Measurements from ENCODE around the gene FBXL13. TPM values are rescaled to one million over a fixed set of nuclear protein-coding genes. Genes with fewer than 3 reads are reported as not detected.
A peak's percentile ranks its signal among the peaks of the same experiment; 100 is the strongest.
"Not testable (repeated sequence)": the region's sequence is repeated elsewhere in the genome, so short reads cannot be mapped to it uniquely, and the experiment has no call there.

Gene FBXL13
- total RNA-seq, 1 donor from 2014 or later: 4.7 TPM

DNA sequence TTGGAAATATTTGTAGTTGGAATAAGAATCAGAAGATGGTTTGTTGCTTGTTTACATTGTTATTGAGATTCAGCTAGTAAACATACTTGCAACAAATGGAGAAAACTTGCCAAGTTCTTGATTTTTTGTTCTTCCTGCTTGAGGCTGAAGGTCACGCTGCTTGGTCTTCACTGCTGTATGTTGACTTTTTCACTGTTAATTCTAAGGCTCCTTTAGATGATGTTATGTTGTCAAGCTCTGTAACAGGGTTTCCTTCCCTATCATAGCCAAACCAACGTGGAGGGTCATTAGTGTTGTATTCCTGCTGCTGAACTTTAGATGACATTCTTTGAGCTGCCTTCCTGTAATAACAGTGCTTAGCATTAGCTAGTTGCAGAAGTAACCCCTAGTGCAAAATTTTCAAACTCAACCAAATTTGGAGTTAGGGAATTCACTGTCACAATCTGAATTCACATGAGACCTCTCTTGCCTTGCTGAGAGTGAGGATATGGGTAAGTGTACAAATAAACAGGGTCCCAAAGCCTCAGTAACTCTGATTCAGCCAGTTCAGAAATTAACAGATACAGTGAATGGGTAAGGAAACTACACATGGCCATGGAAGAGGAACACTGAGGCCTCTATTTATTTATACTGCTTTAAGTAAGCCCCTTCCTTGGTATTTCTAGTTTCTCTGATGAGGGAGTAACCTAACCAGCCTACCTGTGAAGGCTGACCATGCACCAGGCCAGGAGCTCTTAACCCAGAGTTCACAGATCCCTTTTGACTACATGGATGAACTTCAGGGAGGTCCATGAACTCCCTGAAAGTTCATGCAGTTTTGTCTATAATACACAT lies 261.2 kb downstream of the FBXL13 start:
- no peak overlapping the region for H3K4me3 Mint-ChIP-seq
- no peak overlapping the region for H3K27ac Mint-ChIP-seq
- TF ChIP-seq CTCF (IDR thresholded peaks at IDR 0.05; ENCODE audit: unreplicated experiment): no peak
- H3K9me3 Mint-ChIP-seq: peaks cover 3% of the 10 kb centered on the region
- no peaks in the 10 kb centered on the region for H3K27me3 Mint-ChIP-seq (ENCODE audit: low read depth)
- no peak for DNase-seq (ENCODE audit: low spot score in 2 of 2, unreplicated experiment in 2 of 2)
- H3K4me1 Mint-ChIP-seq: peaks cover 36% of the 10 kb centered on the region
- H3K36me3 Mint-ChIP-seq: peaks cover 13% of the 10 kb centered on the region

- Mint-ChIP-seq H3K27me3 (ENCODE audit: low read depth) (no peaks in the 10 kb centered on the region), H3K27ac (peak overlapping the region; percentile 73), H3K9me3 (peaks cover 9% of the 10 kb centered on the region)
These were observed 262.5 kb downstream of the FBXL13 start for GRCh38 chr7:102811942-102812678.

DNA sequence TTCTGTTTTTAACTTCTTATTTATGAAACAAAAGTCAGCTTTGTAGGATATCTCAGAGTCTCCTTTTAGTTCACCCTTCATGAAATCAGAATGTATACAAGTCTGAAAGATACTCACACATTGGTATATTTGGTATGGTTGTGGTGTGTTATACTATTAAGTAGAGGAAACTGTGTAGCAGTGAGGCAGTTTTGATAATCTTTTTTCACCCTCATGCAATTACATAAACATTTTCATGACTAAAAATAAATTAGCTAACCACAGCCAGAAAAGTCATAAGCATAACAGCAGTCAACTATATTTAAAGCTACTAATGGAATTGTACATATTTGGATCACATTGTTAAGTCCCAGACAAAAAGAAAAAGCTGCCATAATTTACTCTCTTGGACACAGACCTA lies 263.7 kb downstream of the FBXL13 start:
- Mint-ChIP-seq H3K36me3 (peaks cover 17% of the 10 kb centered on the region), H3K27me3 (ENCODE audit: low read depth) (no peaks in the 10 kb centered on the region), H3K27ac (no peak overlapping the region), H3K4me3 (no peak overlapping the region), H3K9me3 (peaks cover 9% of the 10 kb centered on the region), H3K4me1 (peaks cover 27% of the 10 kb centered on the region)
- TF ChIP-seq CTCF (IDR thresholded peaks at IDR 0.05; ENCODE audit: unreplicated experiment): no peak
- no peak for DNase-seq (ENCODE audit: low spot score in 2 of 2, unreplicated experiment in 2 of 2)

More at GRCh38 chr7:102811942-102812678, 262.5 kb downstream of the FBXL13 start:
- Mint-ChIP-seq H3K4me1 (peaks cover 27% of the 10 kb centered on the region), H3K36me3 (peaks cover 17% of the 10 kb centered on the region), H3K4me3 (no peak overlapping the region)
- DNase-seq (ENCODE audit: low spot score in 2 of 2, unreplicated experiment in 2 of 2): no peak
- TF ChIP-seq CTCF (IDR thresholded peaks at IDR 0.05; ENCODE audit: unreplicated experiment): no peak

- TF ChIP-seq CTCF (IDR thresholded peaks at IDR 0.05; ENCODE audit: unreplicated experiment): no peak
- Mint-ChIP-seq H3K9me3 (peaks cover 43% of the 10 kb centered on the region), H3K27me3 (ENCODE audit: low read depth) (no peaks in the 10 kb centered on the region), H3K36me3 (peaks cover 32% of the 10 kb centered on the region), H3K27ac (no peak overlapping the region), H3K4me3 (no peak overlapping the region), H3K4me1 (peaks cover 7% of the 10 kb centered on the region)
- no peak for DNase-seq (ENCODE audit: low spot score in 2 of 2, unreplicated experiment in 2 of 2)
These were observed 268.0 kb downstream of the FBXL13 start for GRCh38 chr7:102806613-102807012.

GRCh38 chr7:102795987-102796595 lies 278.5 kb downstream of the FBXL13 start:
- H3K4me1 Mint-ChIP-seq; H3K27ac Mint-ChIP-seq; H3K4me3 Mint-ChIP-seq; H3K27me3 Mint-ChIP-seq (ENCODE audit: low read depth); DNase-seq (ENCODE audit: low spot score in 2 of 2, unreplicated experiment in 2 of 2): not testable (repeated sequence)
- Mint-ChIP-seq H3K36me3 (peaks cover 38% of the 10 kb centered on the region), H3K9me3 (peaks cover 26% of the 10 kb centered on the region)

GRCh38 chr7:102794567-102794966 lies 280.0 kb downstream of the FBXL13 start:
- Mint-ChIP-seq H3K36me3 (peaks cover 26% of the 10 kb centered on the region), H3K9me3 (peaks cover 11% of the 10 kb centered on the region)
- not testable (repeated sequence) for DNase-seq (ENCODE audit: low spot score in 2 of 2, unreplicated experiment in 2 of 2); H3K4me1 Mint-ChIP-seq; H3K4me3 Mint-ChIP-seq; H3K27me3 Mint-ChIP-seq (ENCODE audit: low read depth); H3K27ac Mint-ChIP-seq

- not testable (repeated sequence) for H3K27ac Mint-ChIP-seq; H3K4me1 Mint-ChIP-seq; H3K4me3 Mint-ChIP-seq; H3K27me3 Mint-ChIP-seq (ENCODE audit: low read depth); H3K9me3 Mint-ChIP-seq; DNase-seq (ENCODE audit: low spot score in 2 of 2, unreplicated experiment in 2 of 2)
- peaks cover 18% of the 10 kb centered on the region for H3K36me3 Mint-ChIP-seq
These were observed 282.8 kb downstream of the FBXL13 start for GRCh38 chr7:102791831-102792230.

- H3K4me1 Mint-ChIP-seq; H3K4me3 Mint-ChIP-seq; H3K9me3 Mint-ChIP-seq; H3K27ac Mint-ChIP-seq; H3K27me3 Mint-ChIP-seq (ENCODE audit: low read depth); DNase-seq (ENCODE audit: low spot score in 2 of 2, unreplicated experiment in 2 of 2): not testable (repeated sequence)
- peaks cover 14% of the 10 kb centered on the region for H3K36me3 Mint-ChIP-seq
These were observed 283.2 kb downstream of the FBXL13 start for GRCh38 chr7:102791367-102791766.

- not testable (repeated sequence) for H3K4me3 Mint-ChIP-seq, H3K9me3 Mint-ChIP-seq
- H3K36me3 Mint-ChIP-seq: peaks cover 10% of the 10 kb centered on the region
These were observed 284.1 kb downstream of the FBXL13 start for GRCh38 chr7:102790364-102791100.

More at GRCh38 chr7:102790364-102791100, 284.1 kb downstream of the FBXL13 start:
- not testable (repeated sequence) for H3K27me3 Mint-ChIP-seq (ENCODE audit: low read depth); DNase-seq (ENCODE audit: low spot score in 2 of 2, unreplicated experiment in 2 of 2); H3K4me1 Mint-ChIP-seq
- peak overlapping the region; percentile 13 for H3K27ac Mint-ChIP-seq
